ENCODE results near the gene MAD1L1. TPM values are rescaled to one million over a fixed set of nuclear protein-coding genes. Genes with fewer than 3 reads are reported as not detected.

The MAD1L1 gene
- total RNA-seq, 1 experiment from 2014 or later = 38.5 TPM

DNA sequence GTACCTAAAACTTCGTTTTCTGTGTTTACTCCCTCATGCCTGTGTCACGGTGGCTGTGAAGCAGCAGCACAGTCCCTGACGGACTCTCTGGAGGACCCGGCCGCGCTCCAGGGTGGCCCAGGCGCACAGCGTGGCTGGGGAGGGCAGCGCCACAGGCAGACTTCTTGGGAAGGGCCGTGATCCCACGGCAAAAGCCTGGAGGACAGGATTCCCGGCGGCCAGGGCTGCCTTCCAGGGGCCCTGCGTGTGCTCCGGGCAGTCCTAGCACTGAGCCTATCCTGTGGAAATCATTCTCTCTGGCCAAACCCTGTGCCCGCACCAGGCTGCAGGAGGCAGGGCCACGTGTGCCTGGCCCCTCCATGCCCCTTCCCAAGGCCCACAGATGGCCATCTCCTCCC lies 244.2 kb downstream of the MAD1L1 start:
- CTCF ChIA-PET = no interaction called here
- no peak for ATAC-seq
- BruUV-seq (replicated peaks) = no TSS peak

More for the DNA sequence above, 244.2 kb downstream of the MAD1L1 start:
- Histone ChIP-seq H3K4me3 (replicated peaks in 1 of 2; ENCODE audit: low read depth in 1 of 2, low read length in 2 of 2) (no peak overlapping the region), H3K9ac (ENCODE audit: low read length) (no peak overlapping the region), H3K79me2 (ENCODE audit: insufficient read depth, low read length) (no peaks in the 10 kb centered on the region), H2AFZ (ENCODE audit: low read depth, low read length, poor library complexity, severe bottlenecking) (no peak overlapping the region), H3K27ac (ENCODE audit: low read depth, low read length) (no peak overlapping the region), H4K20me1 (ENCODE audit: insufficient read depth) (no peaks in the 10 kb centered on the region), H3K9me3 (ENCODE audit: control insufficient read depth in 1 of 2, insufficient read depth in 1 of 2, low read depth in 1 of 2, low read length in 2 of 2) (no peaks in the 10 kb centered on the region), H3K4me2 (ENCODE audit: low read length) (no peak overlapping the region), H3K4me1 (ENCODE audit: control insufficient read depth in 1 of 2, insufficient read depth in 2 of 2, low read length in 2 of 2) (no peaks in the 10 kb centered on the region), H3K27me3 (ENCODE audit: insufficient read depth, low read length) (no peaks in the 10 kb centered on the region), H3K9me2 (ENCODE audit: insufficient read depth) (no peaks in the 10 kb centered on the region), H3K36me3 (ENCODE audit: control insufficient read depth in 1 of 2, insufficient read depth in 2 of 2, low read length in 2 of 2) (no peaks in the 10 kb centered on the region)
- TF ChIP-seq POLR2A (IDR thresholded peaks at IDR 0.05; ENCODE audit: borderline replicate concordance, extremely low read depth, insufficient read depth, insufficient read length) (no peak), POLR2AphosphoS5 (IDR thresholded peaks at IDR 0.05; ENCODE audit: low read depth, low read length) (no peak), ZFX (IDR thresholded peaks at IDR 0.05) (no peak), CTCF (IDR thresholded peaks at IDR 0.05 in 2 of 3, conservative IDR thresholded peaks at IDR 0.05 in 1 of 3; ENCODE audit: borderline replicate concordance in 1 of 3, insufficient read depth in 1 of 3, low read depth in 2 of 3, low read length in 2 of 3) (no peak), CBX3 (IDR thresholded peaks at IDR 0.05; ENCODE audit: low read depth) (no peak), MAX (IDR thresholded peaks at IDR 0.05) (no peak), JUND (IDR thresholded peaks at IDR 0.05) (no peak), YY1 (IDR thresholded peaks at IDR 0.05; ENCODE audit: extremely low read depth, insufficient replicate concordance, low read depth, low read length) (no peak), FOSL1 (IDR thresholded peaks at IDR 0.05; ENCODE audit: low read depth) (no peak), EZH2phosphoT487 (IDR thresholded peaks at IDR 0.05; ENCODE audit: borderline replicate concordance) (no peak), RAD21 (IDR thresholded peaks at IDR 0.05; ENCODE audit: low read depth) (no peak), ZBTB33 (IDR thresholded peaks at IDR 0.05; ENCODE audit: extremely low read depth, insufficient replicate concordance, low read length) (no peak), SP1 (IDR thresholded peaks at IDR 0.05; ENCODE audit: low read depth) (no peak), ATF3 (IDR thresholded peaks at IDR 0.05) (no peak), EZH2 (IDR thresholded peaks at IDR 0.05) (no peak), SRF (IDR thresholded peaks at IDR 0.05; ENCODE audit: low read depth) (no peak), SIN3A (IDR thresholded peaks at IDR 0.05; ENCODE audit: low read depth) (no peak), TCF7L2 (IDR thresholded peaks at IDR 0.05; ENCODE audit: borderline replicate concordance, extremely low read depth, insufficient read depth, insufficient read length) (no peak), CEBPB (IDR thresholded peaks at IDR 0.05; ENCODE audit: low read depth) (no peak), ZNF274 (IDR thresholded peaks at IDR 0.05; ENCODE audit: low read depth, low read length) (no peak)
- no peak for DNase-seq (ENCODE audit: low read depth, low spot score)
- intact Hi-C loops (cut with micrococcal nuclease) = no loop called here
- RAD21 ChIA-PET (ENCODE audit: low non-redundant PET in 1 of 2, low total read pairs in 2 of 2, uncharacterized antibody in 2 of 2, unreplicated experiment in 2 of 2) = no interaction called here
- POLR2A ChIA-PET = no interaction called here
